Upper lobe of right lung (tissue), 1 donor: ENCODE results near the gene TMED1. TPM values are rescaled to one million over a fixed set of nuclear protein-coding genes. Genes with fewer than 3 reads are reported as not detected.
"Not testable (repeated sequence)": the region's sequence is repeated elsewhere in the genome, so short reads cannot be mapped to it uniquely, and the experiment has no call there.

Experiments used
- ATAC-seq: fragments of 200-7000 bp; cut with Tn5 transposase; one replicate; pipeline ENCODE4 v1.9.1; 2020; ENCODE audit warnings: mild to moderate bottlenecking, moderate library complexity
- DNase-seq: peaks from one replicate; pipeline ENCODE4 v3.0.0-alpha.2; 2020
- H3K27ac ChIP-seq: fragments of 200-600 bp; one replicate; pipeline ENCODE4 v1.8.0; 2022
- H3K27me3 ChIP-seq: fragments of 200-600 bp; one replicate; pipeline ENCODE4 v1.8.0; 2022; ENCODE audit warnings: mild to moderate bottlenecking
- H3K36me3 ChIP-seq: fragments of 200-600 bp; one replicate; pipeline ENCODE4 v1.8.0; 2022
- H3K4me1 ChIP-seq: fragments of 200-600 bp; one replicate; pipeline ENCODE4 v1.8.0; 2022
- H3K4me3 ChIP-seq: fragments of 200-600 bp; one replicate; pipeline ENCODE4 v1.8.0; 2022; ENCODE audit warnings: mild to moderate bottlenecking
- H3K9me3 ChIP-seq: fragments of 200-600 bp; one replicate; pipeline ENCODE4 v1.8.0; 2022
- intact Hi-C: fragments of 100-400 bp; cut with DNase I; formaldehyde crosslinking; loops from one replicate; pipeline ENCODE4 v1.11.0; 2022
- total RNA-seq: library from RNA; stranded (reverse); fragmentation: NEBNext Ultra II Directional; extraction: Animal tissue kit (Norgen Biotek cat#: 25700); gene quantifications from one replicate; pipeline ENCODE4 v1.2.1, GENCODE V29; 2021
- TF ChIP-seq, protein P1 (sequence below): fragments of 200-600 bp; IDR thresholded peaks from one replicate; pipeline ENCODE4 v1.8.0; 2022; ENCODE audit warnings: antibody characterized with exemption
- donor health status: DM: no; HTN: yes; CAD: no; lungs with severe emphysema.

Gene TMED1
- total RNA-seq, 1 donor from 2014 or later, result 25.3 TPM

DNA sequence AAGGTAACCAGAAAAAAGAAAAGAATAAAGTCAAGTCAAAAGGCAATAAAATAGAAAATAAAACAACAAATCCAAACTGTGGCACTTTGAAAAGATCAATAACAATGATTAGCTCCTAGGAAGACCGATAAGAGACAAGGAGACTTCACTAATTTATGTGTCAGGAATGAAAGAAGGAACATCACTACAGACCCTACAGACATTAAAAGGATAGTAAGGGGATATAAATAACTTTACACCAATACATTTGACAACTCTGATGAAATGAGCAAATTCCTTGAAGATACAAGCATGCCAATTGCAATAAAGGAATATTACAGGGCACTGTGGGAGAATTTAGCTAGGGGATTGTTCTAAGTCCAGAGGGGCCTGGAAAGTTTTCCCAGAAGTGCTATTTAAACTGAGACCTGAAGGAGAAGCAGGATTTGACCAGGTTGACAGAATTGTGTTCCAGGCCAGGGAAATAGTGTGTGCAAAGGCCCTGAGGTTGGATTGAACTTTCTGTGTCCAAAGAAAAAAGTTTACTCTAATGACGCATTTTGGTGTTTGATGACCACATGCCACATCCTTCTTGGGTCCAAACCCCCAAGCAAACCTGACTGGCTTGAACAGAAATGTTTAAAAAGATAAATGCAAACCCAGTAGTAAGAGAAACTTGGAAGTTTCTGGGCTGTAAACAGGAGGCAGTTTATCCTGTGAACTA is 10.6 kb upstream of the TMED1 start:
- Histone ChIP-seq H3K4me1 (no peaks in the 10 kb centered on the region), H3K27ac (no peak overlapping the region), H3K4me3 (no peak overlapping the region), H3K36me3 (no peaks in the 10 kb centered on the region), H3K27me3 (no peaks in the 10 kb centered on the region), H3K9me3 (no peaks in the 10 kb centered on the region)
- TF ChIP-seq, protein P1, sequence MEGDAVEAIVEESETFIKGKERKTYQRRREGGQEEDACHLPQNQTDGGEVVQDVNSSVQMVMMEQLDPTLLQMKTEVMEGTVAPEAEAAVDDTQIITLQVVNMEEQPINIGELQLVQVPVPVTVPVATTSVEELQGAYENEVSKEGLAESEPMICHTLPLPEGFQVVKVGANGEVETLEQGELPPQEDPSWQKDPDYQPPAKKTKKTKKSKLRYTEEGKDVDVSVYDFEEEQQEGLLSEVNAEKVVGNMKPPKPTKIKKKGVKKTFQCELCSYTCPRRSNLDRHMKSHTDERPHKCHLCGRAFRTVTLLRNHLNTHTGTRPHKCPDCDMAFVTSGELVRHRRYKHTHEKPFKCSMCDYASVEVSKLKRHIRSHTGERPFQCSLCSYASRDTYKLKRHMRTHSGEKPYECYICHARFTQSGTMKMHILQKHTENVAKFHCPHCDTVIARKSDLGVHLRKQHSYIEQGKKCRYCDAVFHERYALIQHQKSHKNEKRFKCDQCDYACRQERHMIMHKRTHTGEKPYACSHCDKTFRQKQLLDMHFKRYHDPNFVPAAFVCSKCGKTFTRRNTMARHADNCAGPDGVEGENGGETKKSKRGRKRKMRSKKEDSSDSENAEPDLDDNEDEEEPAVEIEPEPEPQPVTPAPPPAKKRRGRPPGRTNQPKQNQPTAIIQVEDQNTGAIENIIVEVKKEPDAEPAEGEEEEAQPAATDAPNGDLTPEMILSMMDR, result no peak
- DNase-seq (no peak), ATAC-seq (no peak)
- intact Hi-C loops, result no loop called here

- intact Hi-C loops, result no loop called here
- H3K27ac ChIP-seq, result no peak overlapping the region
- no peak overlapping the region for H3K4me3 ChIP-seq
- no peak for DNase-seq
- H3K4me1 ChIP-seq, result no peaks in the 10 kb centered on the region
- H3K36me3 ChIP-seq, result no peaks in the 10 kb centered on the region
- no peak for ATAC-seq
- TF ChIP-seq, protein P1, result no peak
- no peaks in the 10 kb centered on the region for H3K9me3 ChIP-seq
- no peaks in the 10 kb centered on the region for H3K27me3 ChIP-seq
These were observed 6.8 kb upstream of the TMED1 start for GRCh38 chr19:10842788-10843187.

- peaks cover 5% of the 10 kb centered on the region for H3K36me3 ChIP-seq
- no peak for ATAC-seq
- TF ChIP-seq, protein P1, result no peak
- H3K4me1 ChIP-seq, result peaks cover 10% of the 10 kb centered on the region
- H3K27me3 ChIP-seq, result no peaks in the 10 kb centered on the region
- no peak for DNase-seq
- no peaks in the 10 kb centered on the region for H3K9me3 ChIP-seq
- no peak overlapping the region for H3K4me3 ChIP-seq
- intact Hi-C loops, result no loop called here
- H3K27ac ChIP-seq, result no peak overlapping the region
These were observed 3.4 kb upstream of the TMED1 start for GRCh38 chr19:10839114-10840050.

- TF ChIP-seq, protein P1, result no peak
- DNase-seq (no peak), ATAC-seq (no peak)
- Histone ChIP-seq H3K36me3 (peaks cover 15% of the 10 kb centered on the region), H3K27ac (no peak overlapping the region), H3K4me3 (no peak overlapping the region), H3K4me1 (peaks cover 10% of the 10 kb centered on the region), H3K27me3 (no peaks in the 10 kb centered on the region), H3K9me3 (no peaks in the 10 kb centered on the region)
- intact Hi-C loops, result no loop called here
These were observed 2.4 kb upstream of the TMED1 start for GRCh38 chr19:10838377-10838776.

- H3K4me1 ChIP-seq, intact Hi-C loops, ATAC-seq, H3K4me3 ChIP-seq, DNase-seq, H3K9me3 ChIP-seq, H3K27ac ChIP-seq, H3K27me3 ChIP-seq: not testable (repeated sequence)
- peaks cover 21% of the 10 kb centered on the region for H3K36me3 ChIP-seq
These were observed 1.6 kb upstream of the TMED1 start for GRCh38 chr19:10837649-10838048.
